H9 (cell line): Measurements from ENCODE around the gene MRGPRD. TPM values are rescaled to one million over a fixed set of nuclear protein-coding genes. Genes with fewer than 3 reads are reported as not detected.

Experiments
- DNase-seq: peaks from one replicate; pipeline ENCODE4 v3.0.0-alpha.2; 2017
- H2AFZ ChIP-seq: one replicate; pipeline ENCODE4 v1.6.1; 2013; ENCODE audit warnings: mild to moderate bottlenecking, low read length, control low read depth, moderate library complexity
- H2AK5ac ChIP-seq: 2 replicates; pipeline ENCODE4 v1.6.1; 2013; ENCODE audit warnings: low read length, control low read depth, mixed read lengths; ENCODE audit not compliant: insufficient read length
- H2BK120ac ChIP-seq: one replicate; pipeline ENCODE4 v1.6.1; 2013; ENCODE audit warnings: low read depth, mild to moderate bottlenecking, low read length, control low read depth, inconsistent platforms; ENCODE audit not compliant: poor library complexity, severe bottlenecking
- H2BK12ac ChIP-seq: 2 replicates; pipeline ENCODE4 v1.6.1; 2013; ENCODE audit warnings: low read length, control low read depth, mixed read lengths, low read depth; ENCODE audit not compliant: insufficient read length
- H2BK15ac ChIP-seq: 2 replicates; pipeline ENCODE4 v1.6.1; 2013; ENCODE audit warnings: low read depth, low read length, control low read depth
- H2BK20ac ChIP-seq: one replicate; pipeline ENCODE4 v1.6.1; 2013; ENCODE audit warnings: low read depth, mild to moderate bottlenecking, low read length, control low read depth, inconsistent platforms; ENCODE audit not compliant: poor library complexity, severe bottlenecking
- H2BK5ac ChIP-seq: 2 replicates; pipeline ENCODE4 v1.6.1; 2013; ENCODE audit warnings: low read length, control low read depth, mixed read lengths; ENCODE audit not compliant: insufficient read length
- H3K14ac ChIP-seq: 2 replicates; pipeline ENCODE4 v1.6.1; 2013; ENCODE audit warnings: low read length, control low read depth; ENCODE audit not compliant: insufficient read depth
- H3K18ac ChIP-seq: 2 replicates; pipeline ENCODE4 v1.6.1; 2013; ENCODE audit warnings: low read depth, mild to moderate bottlenecking, mixed read lengths, low read length, control low read depth; ENCODE audit not compliant: insufficient read length
- H3K23ac ChIP-seq: 2 replicates; pipeline ENCODE4 v1.6.1; 2013; ENCODE audit warnings: low read length, control low read depth, mixed read lengths, low read depth; ENCODE audit not compliant: insufficient read length
- H3K23me2 ChIP-seq: 2 replicates; pipeline ENCODE4 v1.6.1; 2013; ENCODE audit warnings: low read depth, mild to moderate bottlenecking, mixed read lengths, low read length, control low read depth; ENCODE audit not compliant: insufficient read length, poor library complexity, severe bottlenecking
- H3K27ac ChIP-seq: 2 replicates; pipeline ENCODE4 v1.5.1; 2013; ENCODE audit warnings: low read length, control low read depth, mixed read lengths, low read depth; ENCODE audit not compliant: insufficient read length
- H3K27me3 ChIP-seq: 2 replicates; pipeline ENCODE4 v1.6.1; 2013; ENCODE audit warnings: low read length, control low read depth, inconsistent platforms; ENCODE audit not compliant: insufficient read depth
- H3K4ac ChIP-seq: 2 replicates; pipeline ENCODE4 v1.6.1; 2013; ENCODE audit warnings: low read depth, mild to moderate bottlenecking, control low read depth, inconsistent platforms, low read length, moderate library complexity
- H3K4me1 ChIP-seq: 2 replicates; pipeline ENCODE4 v1.6.1; 2013; ENCODE audit warnings: low read length, control low read depth, inconsistent platforms; ENCODE audit not compliant: insufficient read depth
- H3K4me2 ChIP-seq: 2 replicates; pipeline ENCODE4 v1.6.1; 2013; ENCODE audit warnings: low read length, control low read depth, mixed read lengths; ENCODE audit not compliant: insufficient read length, insufficient read depth
- H3K56ac ChIP-seq: 2 replicates; pipeline ENCODE4 v1.6.1; 2013; ENCODE audit warnings: low read depth, mild to moderate bottlenecking, mixed read lengths, low read length, control low read depth; ENCODE audit not compliant: insufficient read length
- H3K79me1 ChIP-seq: 2 replicates; pipeline ENCODE4 v1.6.1; 2013; ENCODE audit warnings: low read depth, mild to moderate bottlenecking, moderate library complexity, low read length, control low read depth, inconsistent platforms; ENCODE audit not compliant: insufficient read depth, poor library complexity, severe bottlenecking
- H3K79me2 ChIP-seq: 2 replicates; pipeline ENCODE4 v1.6.1; 2013; ENCODE audit warnings: low read length, control low read depth, inconsistent platforms; ENCODE audit not compliant: insufficient read depth
- H3K9ac ChIP-seq: 2 replicates; pipeline ENCODE4 v1.6.1; 2013; ENCODE audit warnings: low read length, control low read depth, mixed read lengths; ENCODE audit not compliant: insufficient read length; ENCODE audit errors: extremely low read depth
- H3K9me3 ChIP-seq: one replicate; pipeline ENCODE4 v1.6.1; 2013; ENCODE audit warnings: low read depth, low read length, inconsistent platforms; ENCODE audit not compliant: control insufficient read depth
- H3T11ph ChIP-seq: one replicate; pipeline ENCODE4 v1.6.1; 2013; ENCODE audit warnings: mild to moderate bottlenecking, low read length, control low read depth, inconsistent platforms
- H4K20me1 ChIP-seq: one replicate; pipeline ENCODE4 v1.6.1; 2013; ENCODE audit not compliant: control insufficient read depth, insufficient read length, insufficient read depth
- H4K5ac ChIP-seq: 2 replicates; pipeline ENCODE4 v1.6.1; 2013; ENCODE audit warnings: low read depth, mild to moderate bottlenecking, mixed read lengths, low read length, control low read depth; ENCODE audit not compliant: insufficient read length
- H4K8ac ChIP-seq: replicated peaks from 2 replicates; pipeline ENCODE4 v1.6.1; 2013; ENCODE audit warnings: low read length, control low read depth, mixed read lengths, low read depth; ENCODE audit not compliant: insufficient read length
- H4K91ac ChIP-seq: 2 replicates; pipeline ENCODE4 v1.6.1; 2013; ENCODE audit warnings: low read depth, mild to moderate bottlenecking, moderate library complexity, mixed read lengths, low read length, control low read depth; ENCODE audit not compliant: insufficient read length
- H3K27ac Mint-ChIP-seq, 3 experiments: 2 replicates in 2 of 3; 3 replicates in 1 of 3; pipeline ENCODE4 v1.8.0; 2020 to 2021; ENCODE audit warnings: mixed read lengths in 3 of 3, mild to moderate bottlenecking in 1 of 3, moderate library complexity in 1 of 3
- H3K27me3 Mint-ChIP-seq: 2 replicates; pipeline ENCODE4 v1.8.0; 2021; ENCODE audit warnings: low read depth, mild to moderate bottlenecking, moderate library complexity, mixed read lengths
- H3K36me3 Mint-ChIP-seq, 3 experiments: 2 replicates in 2 of 3; 3 replicates in 1 of 3; pipeline ENCODE4 v1.8.0; 2020 to 2021; ENCODE audit warnings: low read depth in 3 of 3, mixed read lengths in 3 of 3; ENCODE audit not compliant: insufficient read depth in 1 of 3
- H3K4me1 Mint-ChIP-seq, 2 experiments: 2 replicates each; pipeline ENCODE4 v1.8.0; 2020; ENCODE audit warnings: mixed read lengths in 2 of 2
- H3K4me3 Mint-ChIP-seq, 2 experiments: 2 replicates in 1 of 2; 3 replicates in 1 of 2; pipeline ENCODE4 v1.8.0; 2020 to 2021; ENCODE audit warnings: mild to moderate bottlenecking in 2 of 2, mixed read lengths in 2 of 2, moderate library complexity in 1 of 2
- H3K9me3 Mint-ChIP-seq, 2 experiments: 2 replicates in 1 of 2; 3 replicates in 1 of 2; pipeline ENCODE4 v1.8.0; 2020; ENCODE audit warnings: mild to moderate bottlenecking in 2 of 2, mixed read lengths in 2 of 2, moderate library complexity in 1 of 2
- CTCF ChIP-seq: fragments of 200-600 bp; sonication (generic); conservative IDR thresholded peaks from 3 replicates; pipeline ENCODE4 v1.8.0; 2021; ENCODE audit warnings: antibody characterized with exemption, mild to moderate bottlenecking
- whole genome bisulfite sequencing: extraction: QIAGEN DNeasy Blood & Tissue Kit; methylation state at CpG from one replicate; pipeline ENCODE4 v1.1.7; 2013; ENCODE audit warnings: missing lambda C conversion rate, low lambda C conversion rate, mixed read lengths; ENCODE audit not compliant: insufficient read length; ENCODE audit errors: extremely low coverage; 5-methylcytosine and 5-hydroxymethylcytosine counted together
- total RNA-seq: library from RNA; stranded (reverse); gene quantifications from 2 replicates; pipeline ENCODE4 v1.2.1, GENCODE V29; 2021

Gene MRGPRD
- total RNA-seq, 1 experiment from 2014 or later = not detected

DNA sequence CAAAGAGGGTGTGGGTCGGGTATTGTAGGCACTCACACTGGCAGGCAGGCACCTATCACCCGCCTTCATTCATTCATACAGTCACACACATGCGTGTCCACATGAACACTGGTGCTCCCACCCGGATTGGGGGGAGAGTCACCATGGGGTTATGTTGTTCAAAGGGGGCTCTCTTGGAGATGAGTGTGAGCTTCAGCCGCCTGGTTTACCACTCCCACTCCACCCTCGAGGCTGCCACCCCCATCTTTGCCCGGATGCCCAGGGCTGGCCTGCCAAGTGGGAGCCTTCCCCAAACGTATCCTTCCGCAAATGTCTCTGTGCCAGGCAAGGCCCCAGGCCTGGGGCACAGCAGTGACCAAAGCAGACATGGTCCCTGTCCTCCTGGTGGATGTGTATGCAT is 22.6 kb downstream of the MRGPRD start:
- Histone ChIP-seq H3K4me1 (no peaks in the 10 kb centered on the region; the same call in 1 of the 2 replicates), H3K14ac (no peak overlapping the region; the same call in 1 of the 2 replicates), H3K9ac (no peak overlapping the region), H3K27me3 (no peaks in the 10 kb centered on the region), H3K9me3 (no peaks in the 10 kb centered on the region), H2BK5ac (no peak overlapping the region), H3K79me1 (no peaks in the 10 kb centered on the region), H4K20me1 (no peaks in the 10 kb centered on the region), H3K18ac (no peak overlapping the region), H3K4ac (no peak overlapping the region), H3K27ac (no peak overlapping the region), H3K4me2 (no peak overlapping the region), H2BK20ac (no peak overlapping the region), H4K8ac (no peak overlapping the region), H4K5ac (no peak overlapping the region), H4K91ac (no peak overlapping the region), H3K79me2 (no peaks in the 10 kb centered on the region), H2AK5ac (no peak overlapping the region), H2BK15ac (no peak overlapping the region), H2BK12ac (no peak overlapping the region), H2BK120ac (no peak overlapping the region), H3T11ph (no peak overlapping the region), H3K23ac (no peak overlapping the region), H3K23me2 (no peaks in the 10 kb centered on the region), H3K56ac (no peak overlapping the region), H2AFZ (no peak overlapping the region)
- Mint-ChIP-seq H3K4me3 (no peak overlapping the region), H3K27me3 (no peaks in the 10 kb centered on the region; the same call in 1 of the 2 replicates), H3K4me1 (peaks cover 4 to 15% of the 10 kb centered on the region in 2 experiments; a peak in 3 of 4 replicates), H3K27ac (no peak overlapping the region; a peak in 1 of 7 replicates), H3K9me3 (no peaks in the 10 kb centered on the region; a peak in 2 of 5 replicates), H3K36me3 (no peaks in the 10 kb centered on the region)
- no peak for DNase-seq
- no peak for TF ChIP-seq CTCF
- WGBS = no CpG with 5 or more reads among the region's 9 CpGs
